CD8-positive, alpha-beta memory T cell (primary cell): ENCODE data around the gene NIT1. TPM values are rescaled to one million over a fixed set of nuclear protein-coding genes. Genes with fewer than 3 reads are reported as not detected.

Experiments
- CTCF ChIA-PET: fragments of 350-600 bp; sonication (Branson Sonifier 250); formaldehyde crosslinking; loops from one replicate; lab custom pipeline; 2021; ENCODE audit warnings: antibody characterized with exemption; lab: Charles Lee
- POLR2A ChIA-PET: fragments of 350-600 bp; sonication (Branson Sonifier 250); formaldehyde crosslinking; loops from one replicate; lab custom pipeline; 2021; ENCODE audit warnings: antibody characterized with exemption; lab: Charles Lee
- DNase-seq, 5 donors: peaks; one replicate each; pipeline versions ENCODE4 v3.0.0 to v3.0.0-alpha.2; 2020 to 2022; ENCODE audit warnings: mixed read lengths in 1 of 5
- H3K27ac ChIP-seq: one replicate; pipeline ENCODE4 v1.7.0; 2013; ENCODE audit warnings: low read depth, mild to moderate bottlenecking, low read length, moderate library complexity
- H3K27me3 ChIP-seq: 2 replicates; pipeline ENCODE4 v1.7.0; 2013; ENCODE audit warnings: low read length, mild to moderate bottlenecking; ENCODE audit not compliant: insufficient read depth, poor library complexity, severe bottlenecking
- H3K36me3 ChIP-seq: 2 replicates; pipeline ENCODE4 v1.7.0; 2013; ENCODE audit warnings: mild to moderate bottlenecking, low read length, moderate library complexity; ENCODE audit not compliant: insufficient read depth
- H3K4me1 ChIP-seq: 2 replicates; pipeline ENCODE4 v1.7.0; 2013; ENCODE audit warnings: mild to moderate bottlenecking, low read length, moderate library complexity; ENCODE audit not compliant: insufficient read depth
- H3K4me3 ChIP-seq: 2 replicates; pipeline ENCODE4 v1.7.0; 2013; ENCODE audit warnings: mild to moderate bottlenecking, low read length
- H3K9me3 ChIP-seq: 2 replicates; pipeline ENCODE4 v1.7.0; 2013; ENCODE audit warnings: mild to moderate bottlenecking, low read length
- H3K27ac Mint-ChIP-seq, 8 donors: one replicate each; pipeline ENCODE4 v1.8.0; 2020 to 2021; ENCODE audit warnings: mixed read lengths in 8 of 8, mild to moderate bottlenecking in 6 of 8, inconsistent platforms in 3 of 8, moderate library complexity in 3 of 8
- H3K27me3 Mint-ChIP-seq, 2 donors: one replicate each; pipeline ENCODE4 v1.8.0; 2020 to 2021; ENCODE audit warnings: mixed read lengths in 2 of 2, mild to moderate bottlenecking in 1 of 2, moderate library complexity in 1 of 2
- H3K36me3 Mint-ChIP-seq, 3 donors: one replicate each; pipeline ENCODE4 v1.8.0; 2020 to 2021; ENCODE audit warnings: mixed read lengths in 3 of 3, inconsistent platforms in 1 of 3, mild to moderate bottlenecking in 1 of 3
- H3K4me1 Mint-ChIP-seq, 3 donors: one replicate each; pipeline ENCODE4 v1.8.0; 2020 to 2021; ENCODE audit warnings: mixed read lengths in 3 of 3, inconsistent platforms in 1 of 3, mild to moderate bottlenecking in 1 of 3
- H3K4me3 Mint-ChIP-seq, 7 donors: one replicate each; pipeline ENCODE4 v1.8.0; 2020 to 2021; ENCODE audit warnings: mixed read lengths in 7 of 7, mild to moderate bottlenecking in 6 of 7, moderate library complexity in 4 of 7, inconsistent platforms in 2 of 7
- H3K9me3 Mint-ChIP-seq, 5 donors: one replicate each; pipeline ENCODE4 v1.8.0; 2020 to 2022; ENCODE audit warnings: mixed read lengths in 5 of 5, mild to moderate bottlenecking in 3 of 5, moderate library complexity in 2 of 5, inconsistent platforms in 1 of 5
- polyA plus RNA-seq: library from polyadenylated mRNA; unstranded; fragments of 300-500 nt; fragmentation: Illumina TruSeq; gene quantifications from one replicate; pipeline ENCODE4 v1.2.3, GENCODE V29; 2021
- total RNA-seq, 2 experiments: library from RNA; stranded (reverse); gene quantifications; one replicate each; pipeline ENCODE4 v1.2.3, GENCODE V29; 2021

Gene NIT1
- total and polyA plus RNA-seq, 3 experiments from 2014 or later: 16.7 to 36.3 (median 33.9) TPM

GRCh38 chr1:161158316-161159010 is 40.6 kb downstream of the NIT1 start:
- H3K27ac ChIP-seq: peak overlapping the region; percentile 75
- peak overlapping the region; percentile 79 for H3K4me3 ChIP-seq
- POLR2A ChIA-PET: interaction anchor here (0.8 to 1.1 kb wide), 2 partner anchors 27 to 68 kb away, joined by 3 read pairs; partner anchors contain the start of gene TOMM40L
- peaks cover 0 to 69% (median 15%) of the 10 kb centered on the region in 3 donors for H3K36me3 Mint-ChIP-seq
- CTCF ChIA-PET: interaction anchor here (1.3 to 6.4 kb wide), 4 partner anchors 7 to 67 kb away, joined by 3 to 44 read pairs (median 10); partner anchors contain the start of genes NIT1, PFDN2, PPOX and TOMM40L
- peaks cover 37% of the 10 kb centered on the region for H3K4me1 ChIP-seq
- H3K4me3 Mint-ChIP-seq: peak overlapping the region; percentile 90 to 97 (median 95)
- no peaks in the 10 kb centered on the region for H3K27me3 ChIP-seq
- H3K27me3 Mint-ChIP-seq: no peaks in the 10 kb centered on the region
- no peak for DNase-seq
- peaks cover 48 to 82% (median 74%) of the 10 kb centered on the region in 3 donors for H3K4me1 Mint-ChIP-seq
- no peaks in the 10 kb centered on the region for H3K9me3 Mint-ChIP-seq
- H3K36me3 ChIP-seq: no peaks in the 10 kb centered on the region
- peak overlapping the region; percentile 89 to 99 (median 96) for H3K27ac Mint-ChIP-seq
- H3K9me3 ChIP-seq: no peaks in the 10 kb centered on the region

- CTCF ChIA-PET: interaction anchor here (1.3 kb wide), 1 partner anchor 32 kb away, joined by 3 read pairs; no protein-coding TSS in a partner anchor
- DNase-seq: peak; percentile 87 to 94 (median 89)
- H3K36me3 ChIP-seq: peaks cover 6% of the 10 kb centered on the region
- peaks cover 0 to 69% (median 20%) of the 10 kb centered on the region in 3 donors for H3K36me3 Mint-ChIP-seq
- peaks cover 43 to 79% (median 74%) of the 10 kb centered on the region in 3 donors for H3K4me1 Mint-ChIP-seq
- H3K9me3 ChIP-seq: no peaks in the 10 kb centered on the region
- H3K4me3 Mint-ChIP-seq: peak within 1 kb of the TSS; percentile 90 to 97 (median 95)
- peak within 1 kb of the TSS; percentile 75 for H3K27ac ChIP-seq
- no peaks in the 10 kb centered on the region for H3K9me3 Mint-ChIP-seq
- no peaks in the 10 kb centered on the region for H3K27me3 ChIP-seq
- H3K4me3 ChIP-seq: peak within 1 kb of the TSS; percentile 79
- H3K27ac Mint-ChIP-seq: peak within 1 kb of the TSS; percentile 89 to 99 (median 96)
- no peaks in the 10 kb centered on the region for H3K27me3 Mint-ChIP-seq
- peaks cover 37% of the 10 kb centered on the region for H3K4me1 ChIP-seq
- POLR2A ChIA-PET: no interaction called here
Observed at GRCh38 chr1:161159087-161159912, 41.4 kb downstream of the NIT1 start, which contains the start of gene USP21. Gene USP21 (plus strand): TSS chr1:161159500. CDS start chr1:161160641, 1,141 bp downstream.

GRCh38 chr1:161159913-161160243 is 42.0 kb downstream of the NIT1 start:
- peaks cover 34% of the 10 kb centered on the region for H3K4me1 ChIP-seq
- DNase-seq: no peak
- H3K9me3 Mint-ChIP-seq: no peaks in the 10 kb centered on the region
- H3K27me3 Mint-ChIP-seq: no peaks in the 10 kb centered on the region
- peaks cover 40 to 77% (median 70%) of the 10 kb centered on the region in 3 donors for H3K4me1 Mint-ChIP-seq
- H3K36me3 Mint-ChIP-seq: peaks cover 0 to 75% (median 21%) of the 10 kb centered on the region in 3 donors
- POLR2A ChIA-PET: no interaction called here
- peak overlapping the region; percentile 55 to 99 (median 91) for H3K27ac Mint-ChIP-seq
- H3K36me3 ChIP-seq: peaks cover 10% of the 10 kb centered on the region
- H3K27ac ChIP-seq: peak overlapping the region; percentile 75
- CTCF ChIA-PET: interaction anchor here (2.1 kb wide), 1 partner anchor 222 kb away, joined by 5 read pairs; no protein-coding TSS in a partner anchor
- H3K9me3 ChIP-seq: no peaks in the 10 kb centered on the region
- H3K4me3 ChIP-seq: peak overlapping the region; percentile 79
- no peaks in the 10 kb centered on the region for H3K27me3 ChIP-seq
- peak overlapping the region; percentile 90 to 97 (median 95) for H3K4me3 Mint-ChIP-seq

- H3K9me3 ChIP-seq: no peaks in the 10 kb centered on the region
- Mint-ChIP-seq H3K36me3 (peaks cover 0 to 79% (median 21%) of the 10 kb centered on the region in 3 donors), H3K27me3 (no peaks in the 10 kb centered on the region), H3K4me1 (peaks cover 38 to 77% (median 70%) of the 10 kb centered on the region in 3 donors), H3K9me3 (no peaks in the 10 kb centered on the region), H3K27ac (peak overlapping the region in 7 of 8 donors; percentile 66 to 97 (median 89)), H3K4me3 (peak overlapping the region; percentile 90 to 97 (median 95))
- no peaks in the 10 kb centered on the region for H3K27me3 ChIP-seq
- DNase-seq: no peak
- H3K36me3 ChIP-seq: peaks cover 10% of the 10 kb centered on the region
- CTCF ChIA-PET: interaction anchor here (1.4 to 2.5 kb wide), 3 partner anchors 20 to 221 kb away, joined by 3 to 7 read pairs (median 5); no protein-coding TSS in a partner anchor
- no peak overlapping the region for H3K4me3 ChIP-seq
- peaks cover 38% of the 10 kb centered on the region for H3K4me1 ChIP-seq
- POLR2A ChIA-PET: interaction anchor here (1.2 kb wide), 1 partner anchor 22 kb away, joined by 6 read pairs; no protein-coding TSS in a partner anchor
- H3K27ac ChIP-seq: peak overlapping the region; percentile 40
Observed at GRCh38 chr1:161160671-161161145, 42.8 kb downstream of the NIT1 start.

- peaks cover 0 to 85% (median 21%) of the 10 kb centered on the region in 3 donors for H3K36me3 Mint-ChIP-seq
- peak overlapping the region; percentile 20 to 89 (median 43) for H3K4me3 Mint-ChIP-seq
- peaks cover 44 to 83% (median 78%) of the 10 kb centered on the region in 3 donors for H3K4me1 Mint-ChIP-seq
- Histone ChIP-seq H3K36me3 (peaks cover 10% of the 10 kb centered on the region), H3K4me1 (peaks cover 38% of the 10 kb centered on the region), H3K27me3 (no peaks in the 10 kb centered on the region), H3K27ac (peak overlapping the region; percentile 40), H3K9me3 (no peaks in the 10 kb centered on the region), H3K4me3 (no peak overlapping the region)
- H3K27ac Mint-ChIP-seq: peak overlapping the region in 6 of 8 donors; percentile 9 to 96 (median 69)
- H3K9me3 Mint-ChIP-seq: no peaks in the 10 kb centered on the region
- ChIA-PET POLR2A (interaction anchor here (1.2 kb wide), 1 partner anchor 21 kb away, joined by 6 read pairs; no protein-coding TSS in a partner anchor), CTCF (interaction anchor here (1.0 to 2.5 kb wide), 5 partner anchors 19 to 220 kb away, joined by 3 to 7 read pairs (median 3); no protein-coding TSS in a partner anchor)
- no peaks in the 10 kb centered on the region for H3K27me3 Mint-ChIP-seq
- no peak for DNase-seq
Observed at GRCh38 chr1:161161652-161162051, 43.7 kb downstream of the NIT1 start.

GRCh38 chr1:161162052-161162451 is 44.1 kb downstream of the NIT1 start:
- peak overlapping the region; percentile 20 to 82 (median 50) for H3K4me3 Mint-ChIP-seq
- no peaks in the 10 kb centered on the region for H3K9me3 Mint-ChIP-seq
- no peaks in the 10 kb centered on the region for H3K27me3 Mint-ChIP-seq
- peaks cover 47 to 85% (median 82%) of the 10 kb centered on the region in 3 donors for H3K4me1 Mint-ChIP-seq
- peaks cover 0 to 84% (median 21%) of the 10 kb centered on the region in 3 donors for H3K36me3 Mint-ChIP-seq
- H3K27ac Mint-ChIP-seq: peak overlapping the region in 7 of 8 donors; percentile 9 to 99 (median 62)
- Histone ChIP-seq H3K9me3 (no peaks in the 10 kb centered on the region), H3K4me1 (peaks cover 42% of the 10 kb centered on the region), H3K36me3 (peaks cover 10% of the 10 kb centered on the region), H3K27me3 (no peaks in the 10 kb centered on the region), H3K4me3 (no peak overlapping the region), H3K27ac (peak overlapping the region; percentile 19)
- POLR2A ChIA-PET: interaction anchor here (1.2 kb wide), 1 partner anchor 20 kb away, joined by 6 read pairs; no protein-coding TSS in a partner anchor
- CTCF ChIA-PET: interaction anchor here (0.6 to 2.5 kb wide), 6 partner anchors 19 to 220 kb away, joined by 3 to 7 read pairs (median 3); partner anchors contain the start of gene DEDD
- no peak for DNase-seq

GRCh38 chr1:161162806-161163205 is 44.9 kb downstream of the NIT1 start:
- H3K4me3 ChIP-seq: no peak overlapping the region
- H3K36me3 Mint-ChIP-seq: peaks cover 0 to 77% (median 18%) of the 10 kb centered on the region in 3 donors
- DNase-seq: no peak
- peaks cover 51 to 88% (median 87%) of the 10 kb centered on the region in 3 donors for H3K4me1 Mint-ChIP-seq
- H3K27me3 ChIP-seq: no peaks in the 10 kb centered on the region
- peak overlapping the region in 7 of 8 donors; percentile 20 to 99 (median 87) for H3K27ac Mint-ChIP-seq
- H3K36me3 ChIP-seq: peaks cover 10% of the 10 kb centered on the region
- H3K9me3 Mint-ChIP-seq: no peaks in the 10 kb centered on the region
- no peaks in the 10 kb centered on the region for H3K27me3 Mint-ChIP-seq
- ChIA-PET CTCF (interaction anchor here (1.3 to 2.5 kb wide), 2 partner anchors 18 to 31 kb away, joined by 3 to 7 read pairs; no protein-coding TSS in a partner anchor), POLR2A (no interaction called here)
- peak overlapping the region; percentile 19 for H3K27ac ChIP-seq
- peak overlapping the region in 4 of 7 donors; percentile 20 to 82 (median 53) for H3K4me3 Mint-ChIP-seq
- H3K4me1 ChIP-seq: peaks cover 47% of the 10 kb centered on the region
- no peaks in the 10 kb centered on the region for H3K9me3 ChIP-seq
